ENCODE results near the gene MN1.

MN1 gene

GRCh38 chr22:27801616-27802345 lies at the start of gene MN1:
Gene MN1, minus strand, starts transcription at chr22:27801756. Its CDS starts 1,213 bp downstream, at chr22:27800543.
- DNase-seq (ENCODE audit: low spot score), result peak; percentile 71

GRCh38 chr22:27850000-27850521 lies 48.5 kb upstream of the MN1 start:
- no peak for DNase-seq (ENCODE audit: low spot score)

GRCh38 chr22:27848005-27848404 lies 46.4 kb upstream of the MN1 start:
- DNase-seq (ENCODE audit: low spot score), result no peak

GRCh38 chr22:27846910-27847309 lies 45.4 kb upstream of the MN1 start:
- no peak for DNase-seq (ENCODE audit: low spot score)

- DNase-seq (ENCODE audit: low spot score), result no peak
Observed at GRCh38 chr22:27846248-27846757, 44.7 kb upstream of the MN1 start.

- DNase-seq (ENCODE audit: low spot score), result no peak
Observed at GRCh38 chr22:27845644-27846043, 44.1 kb upstream of the MN1 start.

- no peak for DNase-seq (ENCODE audit: low spot score)
Observed at GRCh38 chr22:27844656-27845591, 43.4 kb upstream of the MN1 start.

GRCh38 chr22:27844256-27844655 lies 42.7 kb upstream of the MN1 start:
- no peak for DNase-seq (ENCODE audit: low spot score)

- no peak for DNase-seq (ENCODE audit: low spot score)
Observed at GRCh38 chr22:27843441-27843840, 41.9 kb upstream of the MN1 start.

- DNase-seq (ENCODE audit: low spot score), result no peak
Observed at GRCh38 chr22:27842669-27843431, 41.3 kb upstream of the MN1 start.

GRCh38 chr22:27842201-27842600 lies 40.6 kb upstream of the MN1 start:
- no peak for DNase-seq (ENCODE audit: low spot score)

- no peak for DNase-seq (ENCODE audit: low spot score)
Observed at GRCh38 chr22:27840436-27840835, 38.9 kb upstream of the MN1 start.

- DNase-seq (ENCODE audit: low spot score), result no peak
Observed at GRCh38 chr22:27839057-27839660, 37.6 kb upstream of the MN1 start.

GRCh38 chr22:27836181-27836580 lies 34.6 kb upstream of the MN1 start:
- DNase-seq (ENCODE audit: low spot score), result no peak

GRCh38 chr22:27835446-27835845 lies 33.9 kb upstream of the MN1 start:
- DNase-seq (ENCODE audit: low spot score), result no peak

GRCh38 chr22:27834364-27835185 lies 33.0 kb upstream of the MN1 start:
- no peak for DNase-seq (ENCODE audit: low spot score)

GRCh38 chr22:27833803-27834202 lies 32.2 kb upstream of the MN1 start:
- no peak for DNase-seq (ENCODE audit: low spot score)

- DNase-seq (ENCODE audit: low spot score), result no peak
Observed at GRCh38 chr22:27832606-27833005, 31.1 kb upstream of the MN1 start.

GRCh38 chr22:27829620-27830019 lies 28.1 kb upstream of the MN1 start:
- no peak for DNase-seq (ENCODE audit: low spot score)

Measured in globus pallidus (tissue), 1 donor.